ENCODE measurements around the gene PLAAT1. TPM values are rescaled to one million over a fixed set of nuclear protein-coding genes. Genes with fewer than 3 reads are reported as not detected.
A peak's percentile ranks its signal among the peaks of the same experiment; 100 is the strongest.

PLAAT1 gene
- total and polyA plus RNA-seq, 4 donors: 9.3 to 15.7 (median 10.6) TPM

- H3K27me3 ChIP-seq (ENCODE audit: control insufficient read depth, insufficient read depth, low read length): no peaks in the 10 kb centered on the region
- DNase-seq (ENCODE audit: low read depth in 4 of 6, low spot score in 6 of 6): no peak
- H3K9me3 ChIP-seq (ENCODE audit: control insufficient read depth, insufficient read depth, low read length): peaks cover 9% of the 10 kb centered on the region
- no peak overlapping the region for H3K27ac ChIP-seq (ENCODE audit: low read depth, low read length)
- H3K4me1 ChIP-seq (ENCODE audit: control insufficient read depth, insufficient read depth, low read length): no peaks in the 10 kb centered on the region
- H3K4me3 ChIP-seq (ENCODE audit: low read depth, low read length): no peak overlapping the region
- no CpG with 5 or more reads among the region's 2 CpGs for WGBS (ENCODE audit: insufficient coverage)
- no peaks in the 10 kb centered on the region for H3K36me3 ChIP-seq (ENCODE audit: control insufficient read depth, insufficient read depth, low read length)
Measured at GRCh38 chr3:193248848-193249468, 7.9 kb downstream of the PLAAT1 start.

DNA sequence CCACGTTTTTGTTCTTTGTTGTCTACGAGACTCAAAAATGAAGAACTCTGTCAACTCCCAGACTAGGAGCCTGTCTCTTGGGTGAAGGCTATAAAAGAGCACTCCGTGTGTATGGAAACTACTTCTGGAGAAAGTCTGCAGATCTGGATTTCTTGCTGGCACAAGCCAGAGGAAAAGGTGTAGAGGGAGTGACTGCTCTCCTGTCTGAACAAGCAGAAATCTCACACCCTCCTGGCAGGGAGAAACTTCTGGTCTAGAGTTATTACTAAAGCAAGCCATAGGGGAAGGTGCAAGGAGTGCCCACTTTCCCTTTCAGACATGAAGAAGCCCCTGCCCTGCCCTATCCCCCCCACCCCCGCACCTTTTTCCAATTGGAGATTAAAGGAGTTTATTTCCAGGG, 9.5 kb downstream of the PLAAT1 start:
- Histone ChIP-seq H3K36me3 (ENCODE audit: control insufficient read depth, insufficient read depth, low read length) (no peaks in the 10 kb centered on the region), H3K27ac (ENCODE audit: low read depth, low read length) (no peak overlapping the region), H3K27me3 (ENCODE audit: control insufficient read depth, insufficient read depth, low read length) (no peaks in the 10 kb centered on the region), H3K4me3 (ENCODE audit: low read depth, low read length) (no peak overlapping the region), H3K9me3 (ENCODE audit: control insufficient read depth, insufficient read depth, low read length) (peaks cover 9% of the 10 kb centered on the region), H3K4me1 (ENCODE audit: control insufficient read depth, insufficient read depth, low read length) (no peaks in the 10 kb centered on the region)
- 88% methylated on average over 2 of the region's 4 CpGs for WGBS (ENCODE audit: insufficient coverage)
- no peak for DNase-seq (ENCODE audit: low read depth in 4 of 6, low spot score in 6 of 6)

DNA sequence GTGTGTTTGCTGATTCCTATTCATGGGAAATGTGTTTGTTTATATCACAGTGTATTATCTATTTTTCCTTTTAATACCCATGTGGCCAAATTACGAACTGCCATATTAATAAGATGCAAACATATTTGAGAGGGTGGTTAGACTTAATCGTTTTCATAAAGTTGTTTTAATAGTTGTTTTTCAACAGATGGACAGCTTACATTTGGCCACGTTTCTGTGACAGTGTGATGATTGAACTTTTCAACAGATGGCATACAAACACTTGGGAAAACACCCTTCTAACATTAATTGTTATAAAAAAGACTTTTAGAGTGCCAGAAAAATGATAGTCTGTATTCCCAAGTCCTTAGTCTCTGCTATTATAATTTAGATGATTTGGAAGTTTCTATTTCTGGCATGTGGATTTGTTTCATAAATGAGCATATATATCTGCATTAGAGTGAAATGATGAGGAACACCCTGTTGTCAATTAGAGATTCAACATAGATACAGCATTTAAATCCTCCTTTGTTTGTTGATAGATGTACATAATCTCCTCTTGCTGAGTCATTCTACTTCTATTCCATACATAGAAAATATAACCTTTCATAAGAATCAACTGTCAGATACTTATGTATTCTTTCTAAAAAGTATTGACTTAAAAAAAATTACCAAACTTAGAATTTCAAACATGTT, 13.1 kb downstream of the PLAAT1 start:
- WGBS (ENCODE audit: insufficient coverage): no CpG with 5 or more reads among the region's 3 CpGs
- Histone ChIP-seq H3K27me3 (ENCODE audit: control insufficient read depth, insufficient read depth, low read length) (no peaks in the 10 kb centered on the region), H3K27ac (ENCODE audit: low read depth, low read length) (no peak overlapping the region), H3K9me3 (ENCODE audit: control insufficient read depth, insufficient read depth, low read length) (peaks cover 1% of the 10 kb centered on the region), H3K4me3 (ENCODE audit: low read depth, low read length) (no peak overlapping the region), H3K36me3 (ENCODE audit: control insufficient read depth, insufficient read depth, low read length) (no peaks in the 10 kb centered on the region), H3K4me1 (ENCODE audit: control insufficient read depth, insufficient read depth, low read length) (no peaks in the 10 kb centered on the region)
- DNase-seq (ENCODE audit: low read depth in 4 of 6, low spot score in 6 of 6): peak in 2 of 6 donors; percentile 39 to 52

- Histone ChIP-seq H3K9me3 (ENCODE audit: control insufficient read depth, insufficient read depth, low read length) (peaks cover 2% of the 10 kb centered on the region), H3K4me3 (ENCODE audit: low read depth, low read length) (no peak overlapping the region), H3K36me3 (ENCODE audit: control insufficient read depth, insufficient read depth, low read length) (no peaks in the 10 kb centered on the region), H3K27me3 (ENCODE audit: control insufficient read depth, insufficient read depth, low read length) (no peaks in the 10 kb centered on the region), H3K27ac (ENCODE audit: low read depth, low read length) (no peak overlapping the region), H3K4me1 (ENCODE audit: control insufficient read depth, insufficient read depth, low read length) (no peaks in the 10 kb centered on the region)
- DNase-seq (ENCODE audit: low read depth in 4 of 6, low spot score in 6 of 6): no peak
- 100% methylated on average over 1 of the region's 1 CpG for WGBS (ENCODE audit: insufficient coverage)
Measured at GRCh38 chr3:193261970-193262369, 20.9 kb downstream of the PLAAT1 start.

DNA sequence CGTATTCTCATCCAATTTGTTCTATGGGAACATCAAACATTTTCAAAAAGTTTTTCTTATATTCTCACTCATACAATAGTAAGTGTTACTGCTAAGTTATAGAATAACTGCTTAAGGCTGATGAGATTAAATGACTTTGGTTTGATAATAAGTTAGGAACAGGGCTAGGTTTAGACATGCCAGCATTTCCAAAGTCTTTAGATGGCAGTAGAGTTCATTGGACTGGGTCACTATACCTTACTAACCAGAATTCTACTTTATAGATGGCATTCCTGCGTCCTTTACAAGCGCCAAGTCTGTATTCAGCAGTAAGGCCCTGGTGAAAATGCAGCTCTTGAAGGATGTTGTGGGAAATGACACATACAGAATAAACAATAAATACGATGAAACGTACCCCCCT, 21.7 kb downstream of the PLAAT1 start:
- H3K9me3 ChIP-seq (ENCODE audit: control insufficient read depth, insufficient read depth, low read length): peaks cover 2% of the 10 kb centered on the region
- no peak overlapping the region for H3K4me3 ChIP-seq (ENCODE audit: low read depth, low read length)
- DNase-seq (ENCODE audit: low read depth in 4 of 6, low spot score in 6 of 6): no peak
- H3K27me3 ChIP-seq (ENCODE audit: control insufficient read depth, insufficient read depth, low read length): no peaks in the 10 kb centered on the region
- no peaks in the 10 kb centered on the region for H3K4me1 ChIP-seq (ENCODE audit: control insufficient read depth, insufficient read depth, low read length)
- WGBS (ENCODE audit: insufficient coverage): no CpG with 5 or more reads among the region's 5 CpGs
- no peak overlapping the region for H3K27ac ChIP-seq (ENCODE audit: low read depth, low read length)
- H3K36me3 ChIP-seq (ENCODE audit: control insufficient read depth, insufficient read depth, low read length): no peaks in the 10 kb centered on the region

DNA sequence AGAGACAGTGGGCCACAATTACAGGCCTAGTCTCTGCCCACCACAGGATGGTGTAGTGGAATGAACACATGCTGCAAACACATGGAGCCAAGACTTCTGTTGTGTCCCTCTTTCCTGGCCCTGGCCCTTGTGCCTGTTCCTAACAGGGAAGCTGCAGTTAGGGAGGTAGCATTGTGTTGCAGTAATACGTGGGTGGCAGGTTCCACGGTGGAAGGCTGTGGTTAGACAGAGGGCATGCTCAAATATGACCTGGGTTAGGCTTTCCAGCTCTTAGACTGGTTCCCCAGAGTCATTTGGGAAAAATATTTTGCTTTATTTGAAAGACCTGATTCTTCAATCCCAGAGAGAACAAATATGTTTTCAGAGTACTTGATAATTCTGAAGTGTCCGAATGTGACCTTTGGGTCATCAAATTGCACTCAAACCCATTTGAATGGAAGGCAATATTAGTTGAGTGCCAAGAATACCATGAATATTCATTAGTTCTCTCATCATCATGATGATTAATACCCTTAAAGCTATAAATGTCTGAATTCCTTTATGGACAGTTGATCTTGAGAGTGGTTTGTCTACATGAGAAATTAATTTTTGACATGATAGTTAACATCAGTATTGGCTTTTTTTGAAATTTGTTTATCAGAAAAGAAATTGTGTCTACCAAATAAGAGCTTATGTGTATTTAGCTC, 28.5 kb downstream of the PLAAT1 start:
- no peaks in the 10 kb centered on the region for H3K4me1 ChIP-seq (ENCODE audit: control insufficient read depth, insufficient read depth, low read length)
- DNase-seq (ENCODE audit: low read depth in 4 of 6, low spot score in 6 of 6): no peak
- 73% methylated on average over 2 of the region's 3 CpGs for WGBS (ENCODE audit: insufficient coverage)
- no peak overlapping the region for H3K27ac ChIP-seq (ENCODE audit: low read depth, low read length)
- no peaks in the 10 kb centered on the region for H3K27me3 ChIP-seq (ENCODE audit: control insufficient read depth, insufficient read depth, low read length)
- H3K36me3 ChIP-seq (ENCODE audit: control insufficient read depth, insufficient read depth, low read length): no peaks in the 10 kb centered on the region
- H3K9me3 ChIP-seq (ENCODE audit: control insufficient read depth, insufficient read depth, low read length): no peaks in the 10 kb centered on the region
- H3K4me3 ChIP-seq (ENCODE audit: low read depth, low read length): no peak overlapping the region

DNA sequence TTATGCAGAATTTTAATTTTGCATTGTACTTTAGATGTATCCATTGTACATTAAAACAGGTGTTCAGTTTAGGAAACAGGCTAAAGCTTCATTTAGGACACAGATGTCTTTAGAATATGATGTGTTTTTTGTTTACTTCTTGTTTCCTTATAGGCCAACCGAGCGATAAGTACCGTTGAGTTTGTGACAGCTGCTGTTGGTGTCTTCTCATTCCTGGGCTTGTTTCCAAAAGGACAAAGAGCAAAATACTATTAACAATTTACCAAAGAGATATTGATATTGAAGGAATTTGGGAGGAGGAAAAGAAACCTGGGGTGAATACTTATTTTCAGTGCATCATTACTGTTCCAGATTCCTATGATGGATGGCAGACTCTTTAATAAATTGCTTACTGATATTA, 29.4 kb downstream of the PLAAT1 start:
- H3K27me3 ChIP-seq (ENCODE audit: control insufficient read depth, insufficient read depth, low read length): no peaks in the 10 kb centered on the region
- no peak for DNase-seq (ENCODE audit: low read depth in 4 of 6, low spot score in 6 of 6)
- H3K27ac ChIP-seq (ENCODE audit: low read depth, low read length): no peak overlapping the region
- WGBS (ENCODE audit: insufficient coverage): no CpG with 5 or more reads among the region's 3 CpGs
- H3K4me1 ChIP-seq (ENCODE audit: control insufficient read depth, insufficient read depth, low read length): no peaks in the 10 kb centered on the region
- H3K9me3 ChIP-seq (ENCODE audit: control insufficient read depth, insufficient read depth, low read length): no peaks in the 10 kb centered on the region
- H3K4me3 ChIP-seq (ENCODE audit: low read depth, low read length): no peak overlapping the region
- no peaks in the 10 kb centered on the region for H3K36me3 ChIP-seq (ENCODE audit: control insufficient read depth, insufficient read depth, low read length)

GRCh38 chr3:193271101-193271840, 30.2 kb downstream of the PLAAT1 start:
- H3K36me3 ChIP-seq (ENCODE audit: control insufficient read depth, insufficient read depth, low read length): no peaks in the 10 kb centered on the region
- no peak overlapping the region for H3K27ac ChIP-seq (ENCODE audit: low read depth, low read length)
- WGBS (ENCODE audit: insufficient coverage): no CpG with 5 or more reads among the region's 3 CpGs
- no peak for DNase-seq (ENCODE audit: low read depth in 4 of 6, low spot score in 6 of 6)
- H3K9me3 ChIP-seq (ENCODE audit: control insufficient read depth, insufficient read depth, low read length): no peaks in the 10 kb centered on the region
- no peak overlapping the region for H3K4me3 ChIP-seq (ENCODE audit: low read depth, low read length)
- H3K27me3 ChIP-seq (ENCODE audit: control insufficient read depth, insufficient read depth, low read length): no peaks in the 10 kb centered on the region
- H3K4me1 ChIP-seq (ENCODE audit: control insufficient read depth, insufficient read depth, low read length): no peaks in the 10 kb centered on the region

DNA sequence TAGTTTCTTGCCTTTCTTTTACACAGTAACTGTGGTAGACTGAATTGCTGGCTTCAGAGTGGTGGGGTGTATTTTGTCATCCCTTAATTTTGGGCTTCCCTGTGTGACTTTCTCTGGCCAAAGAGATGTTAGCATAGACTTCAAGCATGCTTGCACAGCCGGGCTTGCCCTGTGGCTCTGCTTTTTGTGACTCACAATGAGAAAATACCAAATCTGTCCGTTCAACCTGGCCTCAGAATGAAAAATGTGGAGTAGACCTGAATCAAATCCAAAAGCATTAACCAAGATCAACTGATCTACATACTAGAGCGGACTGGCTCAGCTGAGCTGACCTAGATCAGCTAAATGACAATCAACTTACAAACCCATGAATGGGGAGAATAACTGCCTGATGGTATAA, 51.4 kb downstream of the PLAAT1 start:
- DNase-seq (ENCODE audit: low read depth in 4 of 6, low spot score in 6 of 6): no peak
- WGBS (ENCODE audit: insufficient coverage): 86% methylated on average over 1 of the region's 3 CpGs
- no peak overlapping the region for H3K4me3 ChIP-seq (ENCODE audit: low read depth, low read length)
- no peaks in the 10 kb centered on the region for H3K27me3 ChIP-seq (ENCODE audit: control insufficient read depth, insufficient read depth, low read length)
- no peaks in the 10 kb centered on the region for H3K9me3 ChIP-seq (ENCODE audit: control insufficient read depth, insufficient read depth, low read length)
- no peaks in the 10 kb centered on the region for H3K4me1 ChIP-seq (ENCODE audit: control insufficient read depth, insufficient read depth, low read length)
- H3K27ac ChIP-seq (ENCODE audit: low read depth, low read length): no peak overlapping the region
- H3K36me3 ChIP-seq (ENCODE audit: control insufficient read depth, insufficient read depth, low read length): no peaks in the 10 kb centered on the region
